Memory B cell (primary cell): ENCODE results near the gene SLC14A1.
"Not testable (repeated sequence)": the region's sequence is repeated elsewhere in the genome, so short reads cannot be mapped to it uniquely, and the experiment has no call there.

Experiments
- ATAC-seq: fragments of 150-1000 bp; cut with Tn5 transposase; 2 replicates; pipeline ENCODE4 v1.10.0; 2021; ENCODE audit warnings: low read depth, mild to moderate bottlenecking, moderate library complexity
- DNase-seq, 2 donors: peaks; one replicate each; pipeline ENCODE4 v3.0.0; 2022; ENCODE audit warnings: low spot score in 2 of 2
- H3K27ac Mint-ChIP-seq: one replicate; pipeline ENCODE4 v1.8.0; 2022; ENCODE audit warnings: mild to moderate bottlenecking, moderate library complexity, mixed read lengths
- H3K27me3 Mint-ChIP-seq: one replicate; pipeline ENCODE4 v1.8.0; 2022; ENCODE audit warnings: mixed read lengths
- H3K36me3 Mint-ChIP-seq: one replicate; pipeline ENCODE4 v1.8.0; 2022; ENCODE audit warnings: mild to moderate bottlenecking, mixed read lengths
- H3K4me1 Mint-ChIP-seq: one replicate; pipeline ENCODE4 v1.8.0; 2022; ENCODE audit warnings: mixed read lengths
- H3K4me3 Mint-ChIP-seq: one replicate; pipeline ENCODE4 v1.8.0; 2022; ENCODE audit warnings: mild to moderate bottlenecking, moderate library complexity, mixed read lengths
- H3K9me3 Mint-ChIP-seq: one replicate; pipeline ENCODE4 v1.8.0; 2022; ENCODE audit warnings: mixed read lengths

Gene SLC14A1

DNA sequence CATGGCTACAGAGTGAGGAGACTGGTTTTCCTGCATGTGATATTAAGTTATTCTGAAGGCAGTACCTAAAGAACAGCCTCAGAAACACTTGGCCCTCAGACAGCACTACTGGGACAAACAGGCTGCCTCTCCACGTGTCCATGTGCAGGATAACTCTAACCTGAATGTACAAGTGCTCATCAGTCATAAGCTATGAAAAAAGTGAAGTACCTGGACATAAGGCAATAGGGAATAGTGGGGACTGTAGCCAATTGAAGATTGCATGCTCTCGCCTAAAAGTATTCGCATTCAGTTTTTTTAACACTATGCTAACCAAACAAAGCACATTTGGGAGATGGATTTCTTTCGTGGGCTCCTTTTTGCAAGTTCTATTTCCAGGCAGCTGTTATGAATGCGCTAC lies 33.0 kb downstream of the SLC14A1 start:
- H3K36me3 Mint-ChIP-seq = no peaks in the 10 kb centered on the region
- peaks cover 21% of the 10 kb centered on the region for H3K27me3 Mint-ChIP-seq
- no peak overlapping the region for H3K4me3 Mint-ChIP-seq
- DNase-seq = no peak
- no peak for ATAC-seq
- no peak overlapping the region for H3K27ac Mint-ChIP-seq
- peaks cover 7% of the 10 kb centered on the region for H3K4me1 Mint-ChIP-seq
- H3K9me3 Mint-ChIP-seq = no peaks in the 10 kb centered on the region

DNA sequence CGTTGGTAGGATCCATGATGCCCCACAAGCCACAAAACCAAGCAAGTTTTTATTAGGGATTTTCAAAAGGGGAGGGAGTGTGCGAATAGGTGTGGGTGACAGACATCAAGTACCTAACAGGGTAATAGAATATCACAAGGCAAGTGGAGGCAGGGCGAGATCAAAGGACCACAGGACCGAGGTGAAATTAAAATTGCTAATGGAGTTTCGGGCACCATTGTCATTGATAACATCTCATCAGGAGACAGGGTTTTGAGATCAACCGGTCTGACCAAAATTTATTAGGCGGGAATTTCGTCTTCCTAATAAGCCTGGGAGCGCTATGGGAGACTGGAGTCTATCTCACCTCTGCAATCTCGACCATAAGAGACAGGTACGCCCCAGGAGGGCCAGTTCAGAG lies 33.7 kb downstream of the SLC14A1 start:
- not testable (repeated sequence) for H3K4me1 Mint-ChIP-seq, H3K9me3 Mint-ChIP-seq, H3K4me3 Mint-ChIP-seq, ATAC-seq, H3K27ac Mint-ChIP-seq, DNase-seq, H3K36me3 Mint-ChIP-seq
- peaks cover 21% of the 10 kb centered on the region for H3K27me3 Mint-ChIP-seq

DNA sequence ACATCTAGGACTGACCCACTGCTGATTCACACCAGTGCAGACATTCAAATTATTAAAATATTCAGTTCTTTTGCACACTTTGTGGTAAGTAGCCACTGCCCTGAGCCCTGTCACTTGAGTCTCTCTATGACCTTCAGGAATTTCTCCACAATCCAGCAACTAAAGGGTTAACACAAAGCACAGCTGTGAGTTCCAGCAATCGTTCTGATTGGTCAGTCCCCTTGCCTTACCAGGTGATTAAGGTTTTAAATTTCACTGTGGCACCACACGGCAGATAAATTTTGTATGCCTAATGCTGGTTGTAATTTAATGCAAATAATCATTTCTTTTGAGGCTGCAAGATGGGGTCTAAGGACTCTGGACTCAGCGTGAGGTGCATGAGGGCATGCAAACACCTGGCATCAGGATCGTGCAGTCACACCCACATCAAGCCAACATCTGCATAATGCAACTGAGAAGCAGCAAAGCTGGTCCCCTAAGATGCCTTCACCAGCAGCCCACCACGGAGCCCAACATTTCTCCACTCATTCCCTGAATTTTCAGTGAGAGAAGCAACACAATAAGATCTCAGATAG lies 36.6 kb downstream of the SLC14A1 start:
- H3K4me3 Mint-ChIP-seq = no peak overlapping the region
- H3K27ac Mint-ChIP-seq = no peak overlapping the region
- DNase-seq = no peak
- H3K9me3 Mint-ChIP-seq = no peaks in the 10 kb centered on the region
- no peak for ATAC-seq
- peaks cover 7% of the 10 kb centered on the region for H3K4me1 Mint-ChIP-seq
- no peaks in the 10 kb centered on the region for H3K36me3 Mint-ChIP-seq
- H3K27me3 Mint-ChIP-seq = peaks cover 11% of the 10 kb centered on the region

DNA sequence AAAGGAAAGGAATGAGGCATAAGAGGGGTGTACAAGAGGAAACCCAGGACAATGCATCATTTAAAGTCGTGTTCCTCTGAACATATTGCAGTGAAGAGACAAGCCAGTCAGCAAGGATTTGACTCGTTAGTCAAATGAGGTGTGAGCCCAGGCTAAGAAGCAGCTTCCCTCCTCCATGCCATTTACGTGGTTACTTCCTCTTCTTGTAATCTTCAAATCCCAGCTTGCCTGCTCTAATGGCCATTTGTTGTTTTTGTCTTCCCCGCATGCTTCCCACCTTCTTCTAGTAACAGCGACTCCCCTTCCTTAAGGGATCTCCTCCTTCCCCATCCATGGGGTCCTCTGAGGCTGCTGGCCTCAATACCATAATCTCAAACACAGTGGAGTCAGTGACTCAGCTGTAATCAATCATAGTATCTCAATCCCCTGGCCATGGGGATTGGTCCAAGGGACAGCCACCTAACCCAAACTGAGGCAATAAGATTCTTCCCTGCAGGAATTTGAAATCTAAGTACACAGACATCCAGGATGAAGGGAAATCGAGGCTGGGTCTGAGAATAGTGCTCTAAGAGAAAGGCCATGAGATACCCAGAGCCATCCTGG lies 37.6 kb downstream of the SLC14A1 start:
- no peaks in the 10 kb centered on the region for H3K9me3 Mint-ChIP-seq

DNA sequence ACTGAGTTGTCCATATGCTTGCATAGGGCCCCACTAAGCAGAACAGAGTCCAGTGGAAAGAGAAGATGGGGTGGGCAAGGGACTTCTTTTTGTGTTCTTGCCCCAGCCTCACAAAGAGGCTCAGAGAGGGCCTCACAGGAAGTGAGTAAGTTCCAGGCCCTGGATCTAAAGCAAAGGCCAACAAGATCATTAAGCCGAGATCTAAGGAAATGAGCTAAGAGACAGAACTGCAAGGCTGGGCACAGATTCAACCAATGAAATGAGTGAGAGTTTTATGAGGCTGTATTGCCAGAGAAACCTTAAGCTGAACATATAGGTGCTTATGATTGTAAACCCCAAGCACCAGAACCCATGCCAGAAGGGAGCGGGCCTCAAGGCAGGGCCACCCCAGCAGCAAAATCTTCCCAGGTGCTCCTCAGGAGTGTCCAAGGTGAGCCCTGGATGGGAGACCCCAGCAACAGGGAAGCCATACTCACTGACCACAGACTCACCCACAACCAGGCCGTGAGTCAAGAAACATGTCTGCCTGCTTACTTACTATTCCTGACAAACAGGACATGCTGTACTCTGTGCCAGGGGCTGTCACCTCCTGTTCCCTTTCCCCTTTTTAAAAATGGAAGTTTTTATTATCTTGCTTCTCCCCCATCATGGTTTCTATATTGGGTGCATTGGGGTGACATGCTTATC lies 40.2 kb downstream of the SLC14A1 start:
- H3K27ac Mint-ChIP-seq = no peak overlapping the region
- no peak for DNase-seq

More for the DNA sequence above, 37.6 kb downstream of the SLC14A1 start:
- DNase-seq (no peak), ATAC-seq (peak; percentile 29)
- Mint-ChIP-seq H3K27me3 (peaks cover 11% of the 10 kb centered on the region), H3K27ac (no peak overlapping the region), H3K4me3 (no peak overlapping the region), H3K4me1 (peaks cover 7% of the 10 kb centered on the region), H3K36me3 (no peaks in the 10 kb centered on the region)

DNA sequence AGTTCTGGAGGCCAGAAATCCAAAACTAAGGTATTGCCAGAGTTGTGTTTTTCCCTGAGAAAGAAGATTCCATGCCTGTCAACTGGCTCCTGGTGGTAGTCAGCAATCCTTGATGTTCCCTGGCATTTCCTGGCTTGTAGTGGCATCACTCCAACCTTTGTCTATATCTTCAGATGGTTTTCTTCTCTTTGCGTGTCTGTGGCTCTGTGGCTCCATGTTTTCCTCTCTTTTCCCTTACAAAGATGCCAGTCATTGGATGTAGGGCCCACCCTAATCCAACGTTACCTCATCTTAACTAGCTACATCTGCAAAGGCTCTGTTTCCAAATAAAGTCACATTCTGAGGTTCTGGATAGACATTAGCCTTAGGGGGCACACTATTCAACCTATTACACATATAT lies 41.8 kb downstream of the SLC14A1 start:
- H3K27ac Mint-ChIP-seq = no peak overlapping the region
- H3K4me3 Mint-ChIP-seq = no peak overlapping the region
- no peaks in the 10 kb centered on the region for H3K36me3 Mint-ChIP-seq
- DNase-seq (no peak), ATAC-seq (no peak)
- peaks cover 12% of the 10 kb centered on the region for H3K27me3 Mint-ChIP-seq
- H3K9me3 Mint-ChIP-seq = no peaks in the 10 kb centered on the region
- peaks cover 3% of the 10 kb centered on the region for H3K4me1 Mint-ChIP-seq

More for the DNA sequence above, 40.2 kb downstream of the SLC14A1 start:
- Mint-ChIP-seq H3K36me3 (no peaks in the 10 kb centered on the region), H3K9me3 (no peaks in the 10 kb centered on the region), H3K4me3 (no peak overlapping the region), H3K4me1 (peaks cover 7% of the 10 kb centered on the region), H3K27me3 (peaks cover 10% of the 10 kb centered on the region)
- ATAC-seq = no peak

DNA sequence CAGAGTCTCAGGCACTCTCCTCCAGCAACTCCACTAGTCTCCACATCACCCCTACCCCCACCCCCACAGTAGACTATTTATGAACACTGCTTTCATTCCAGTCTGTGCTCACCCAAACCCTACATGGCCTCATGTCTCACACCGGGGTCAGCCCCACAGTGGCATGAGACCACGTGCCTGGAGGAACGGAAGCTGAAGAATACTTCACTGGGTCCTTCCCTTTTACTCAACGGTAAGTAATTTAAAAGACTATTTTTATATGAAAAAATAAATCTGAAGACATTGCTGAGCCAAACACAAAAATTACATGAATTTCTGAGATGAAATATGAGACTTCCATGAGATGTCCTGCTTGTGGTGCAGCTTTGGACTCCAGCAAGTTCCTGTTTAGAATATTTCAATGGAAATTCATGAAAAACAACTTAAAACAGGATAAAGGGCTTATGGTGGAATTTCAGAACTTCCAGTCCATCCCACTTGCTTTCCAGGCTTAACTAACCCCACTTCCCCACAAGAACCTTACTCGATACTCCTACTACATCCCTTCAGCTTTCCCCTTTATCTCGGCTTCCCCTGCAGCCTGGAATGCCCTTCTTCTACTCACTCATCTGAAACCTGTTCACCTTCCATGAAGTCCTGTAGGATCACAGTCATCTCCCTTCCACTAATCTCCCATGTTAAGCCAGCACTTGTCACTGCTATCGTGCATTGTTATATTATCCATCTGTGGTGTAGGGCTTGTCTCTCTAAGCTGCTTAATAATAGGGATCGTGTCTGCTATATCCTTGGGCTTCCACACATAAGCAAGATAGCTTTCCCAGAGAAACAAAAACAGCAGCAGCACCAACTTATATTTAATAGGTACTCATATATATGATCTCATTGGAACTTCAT lies 47.9 kb downstream of the SLC14A1 start:
- H3K27me3 Mint-ChIP-seq = peaks cover 16% of the 10 kb centered on the region
- DNase-seq (no peak), ATAC-seq (no peak)
- H3K9me3 Mint-ChIP-seq = peaks cover 1% of the 10 kb centered on the region
- no peak overlapping the region for H3K27ac Mint-ChIP-seq
- H3K36me3 Mint-ChIP-seq = no peaks in the 10 kb centered on the region
- no peak overlapping the region for H3K4me3 Mint-ChIP-seq
- peaks cover 17% of the 10 kb centered on the region for H3K4me1 Mint-ChIP-seq

DNA sequence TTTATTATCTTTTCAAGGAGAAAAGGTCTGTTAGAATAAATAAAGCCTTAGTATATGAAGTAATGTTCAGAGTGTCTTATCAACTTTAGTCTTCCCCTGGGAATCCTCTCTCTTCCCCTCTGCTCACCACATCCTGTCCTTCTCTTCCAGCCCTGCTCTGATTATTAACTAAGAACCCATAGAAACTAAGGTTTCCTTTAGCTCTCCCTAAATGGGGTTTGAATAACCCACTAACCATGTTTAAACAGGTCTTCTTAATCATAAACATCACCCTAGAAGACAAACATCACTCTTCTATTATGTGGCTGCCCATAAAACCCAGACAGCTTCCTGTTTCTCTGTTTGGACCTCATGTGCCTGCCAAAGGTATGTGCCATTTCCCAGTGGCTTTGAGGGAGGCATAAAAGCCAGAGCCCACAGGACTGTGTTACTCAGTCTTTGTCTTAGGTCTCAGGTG lies 50.1 kb downstream of the SLC14A1 start:
- H3K9me3 Mint-ChIP-seq = peaks cover 1% of the 10 kb centered on the region
- peaks cover 24% of the 10 kb centered on the region for H3K27me3 Mint-ChIP-seq
- no peak overlapping the region for H3K27ac Mint-ChIP-seq
- H3K4me3 Mint-ChIP-seq = no peak overlapping the region
- DNase-seq (no peak), ATAC-seq (peak; percentile 28)
- H3K36me3 Mint-ChIP-seq = no peaks in the 10 kb centered on the region
- H3K4me1 Mint-ChIP-seq = peaks cover 17% of the 10 kb centered on the region

DNA sequence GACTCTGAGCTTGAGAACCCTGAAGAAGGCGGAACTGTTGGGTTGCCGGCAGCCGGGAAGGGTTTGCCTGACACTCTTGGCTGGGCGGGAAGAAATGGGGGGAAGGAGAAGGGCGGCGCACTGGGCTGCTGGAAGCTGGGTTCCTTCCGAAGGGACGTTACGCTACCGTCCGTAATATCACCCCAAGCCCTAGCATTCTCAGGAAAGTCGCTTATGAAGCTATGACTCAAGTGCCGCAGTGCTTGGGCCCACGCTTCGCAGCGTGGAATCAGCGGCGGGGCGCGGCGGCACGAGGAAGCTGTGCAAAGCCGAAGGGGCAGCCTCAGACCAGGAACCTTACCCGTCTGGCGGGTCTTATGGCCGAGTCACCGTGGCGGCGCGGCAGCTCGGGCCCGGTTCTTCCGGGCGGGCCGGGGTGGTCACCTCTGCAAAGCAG lies 51.3 kb downstream of the SLC14A1 start:
- Mint-ChIP-seq H3K27me3 (peaks cover 16% of the 10 kb centered on the region), H3K27ac (no peak overlapping the region)
- ATAC-seq = peak; percentile 75

DNA sequence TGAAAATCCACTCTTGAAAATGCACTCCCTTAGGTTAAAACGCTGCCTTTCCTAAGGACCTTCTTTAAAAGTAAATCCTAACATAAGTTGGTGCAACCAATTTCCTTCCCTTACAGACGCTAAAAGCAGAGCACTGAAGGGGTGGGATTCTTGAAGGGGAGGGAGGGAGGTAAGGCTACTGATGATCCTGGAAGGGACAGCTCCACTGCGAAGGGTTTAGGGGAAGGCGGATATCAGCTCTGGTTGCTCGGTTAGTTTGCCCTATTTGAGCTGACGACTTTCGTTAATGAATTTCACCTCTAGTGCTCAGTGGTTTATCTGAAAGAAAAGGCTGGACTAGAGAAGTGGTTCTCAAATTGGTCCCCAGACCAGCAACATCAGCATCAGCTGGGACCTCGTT lies 51.8 kb downstream of the SLC14A1 start:
- no peak for DNase-seq
- Mint-ChIP-seq H3K4me1 (peaks cover 17% of the 10 kb centered on the region), H3K27me3 (peaks cover 14% of the 10 kb centered on the region), H3K4me3 (peak overlapping the region; percentile 87), H3K27ac (no peak overlapping the region), H3K36me3 (no peaks in the 10 kb centered on the region), H3K9me3 (peaks cover 1% of the 10 kb centered on the region)
- ATAC-seq = no peak

More for the DNA sequence above, 51.3 kb downstream of the SLC14A1 start:
- peak overlapping the region; percentile 87 for H3K4me3 Mint-ChIP-seq
- peaks cover 1% of the 10 kb centered on the region for H3K9me3 Mint-ChIP-seq
- H3K36me3 Mint-ChIP-seq = no peaks in the 10 kb centered on the region
- peaks cover 17% of the 10 kb centered on the region for H3K4me1 Mint-ChIP-seq
- peak; percentile 22 to 30 for DNase-seq

DNA sequence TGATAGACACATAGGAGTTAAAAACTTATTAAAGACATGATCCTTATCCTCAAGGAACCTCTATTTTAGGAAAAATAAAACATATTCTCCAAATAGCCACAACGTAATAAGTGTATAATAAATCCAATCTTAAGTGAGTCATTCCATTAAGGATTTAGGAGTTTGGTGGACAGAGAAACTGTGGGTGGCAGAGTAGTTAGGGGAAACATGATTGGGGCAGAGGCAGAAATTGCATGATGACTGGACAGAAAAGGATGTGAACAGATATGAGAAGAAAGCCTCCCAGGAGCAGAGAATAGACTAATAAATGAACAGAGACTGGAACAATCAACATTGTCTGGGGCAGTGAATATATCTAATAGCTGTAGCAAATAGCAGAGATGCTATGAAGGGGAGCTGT lies 53.4 kb downstream of the SLC14A1 start:
- H3K9me3 Mint-ChIP-seq = peaks cover 1% of the 10 kb centered on the region
- no peak for DNase-seq
- no peaks in the 10 kb centered on the region for H3K36me3 Mint-ChIP-seq
- no peak overlapping the region for H3K27ac Mint-ChIP-seq
- H3K4me1 Mint-ChIP-seq = peaks cover 17% of the 10 kb centered on the region
- ATAC-seq = no peak
- no peak overlapping the region for H3K4me3 Mint-ChIP-seq
- peaks cover 18% of the 10 kb centered on the region for H3K27me3 Mint-ChIP-seq

DNA sequence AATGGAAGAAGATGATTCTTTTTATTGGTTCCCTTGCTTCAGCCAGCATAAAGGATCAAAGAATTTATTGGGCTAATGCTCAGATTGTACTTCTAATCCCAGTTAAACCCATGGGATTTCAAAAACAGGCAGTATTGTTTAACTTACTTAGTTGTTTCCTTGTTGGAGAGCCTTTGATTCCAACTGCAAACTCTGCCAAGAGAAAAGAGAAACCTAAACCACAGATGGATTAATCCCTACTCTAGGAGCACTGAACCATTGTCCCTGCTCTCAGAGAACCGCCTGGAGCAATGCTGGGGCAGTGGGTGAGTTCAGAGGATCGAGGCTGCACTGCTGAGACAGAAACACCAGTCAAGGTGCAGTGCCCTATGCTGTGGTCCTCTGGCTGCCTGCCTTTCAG lies 56.6 kb downstream of the SLC14A1 start:
- no peaks in the 10 kb centered on the region for H3K36me3 Mint-ChIP-seq
- DNase-seq (no peak), ATAC-seq (no peak)
- H3K4me1 Mint-ChIP-seq = no peaks in the 10 kb centered on the region
- no peak overlapping the region for H3K4me3 Mint-ChIP-seq
- H3K27me3 Mint-ChIP-seq = peaks cover 19% of the 10 kb centered on the region
- H3K9me3 Mint-ChIP-seq = no peaks in the 10 kb centered on the region
- no peak overlapping the region for H3K27ac Mint-ChIP-seq

DNA sequence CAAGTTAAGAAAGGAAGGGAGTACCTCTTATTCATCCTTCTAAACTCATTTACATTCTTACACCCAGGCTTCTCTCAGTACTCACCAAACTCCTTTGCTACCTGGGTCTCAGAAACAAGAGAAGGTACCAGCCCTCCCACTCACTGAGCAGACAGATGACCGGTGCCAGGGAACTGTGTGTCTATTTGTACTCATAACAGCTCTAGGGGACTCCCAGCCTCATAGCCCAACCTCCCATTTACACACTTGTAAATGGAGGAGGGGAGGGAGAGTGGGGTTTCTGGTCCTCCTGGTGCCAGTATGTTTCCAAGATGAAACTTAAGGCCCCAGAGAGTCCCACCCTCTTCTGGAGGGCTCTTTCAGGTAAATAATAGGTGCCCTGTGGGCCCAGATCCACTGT lies 58.7 kb downstream of the SLC14A1 start:
- DNase-seq (no peak), ATAC-seq (no peak)
- Mint-ChIP-seq H3K4me1 (no peaks in the 10 kb centered on the region), H3K27ac (no peak overlapping the region), H3K9me3 (no peaks in the 10 kb centered on the region), H3K36me3 (no peaks in the 10 kb centered on the region), H3K4me3 (no peak overlapping the region), H3K27me3 (peaks cover 16% of the 10 kb centered on the region)
